Fibroblast of villous mesenchyme (primary cell): ENCODE measurements around the gene CCDC154. TPM values are rescaled to one million over a fixed set of nuclear protein-coding genes. Genes with fewer than 3 reads are reported as not detected.

Experiments used
- DNase-seq: peaks from one replicate; pipeline ENCODE4 v3.0.0-alpha.2; 2010; ENCODE audit warnings: low read depth
- H3K4me3 ChIP-seq: 2 replicates; pipeline ENCODE4 v1.5.1; 2011; ENCODE audit warnings: low read depth, mild to moderate bottlenecking, low read length
- CTCF ChIP-seq: IDR thresholded peaks from 2 replicates; pipeline ENCODE4 v1.5.1; 2012; ENCODE audit warnings: low read depth, mild to moderate bottlenecking, low read length; ENCODE audit not compliant: insufficient read depth
- total RNA-seq: library from RNA; depleted of rRNA; stranded (reverse); fragments of >200 nt; gene quantifications from 2 replicates; pipeline ENCODE4 v1.2.3, GENCODE V29; 2012

The CCDC154 gene
- total RNA-seq, 1 donor = under 0.01 TPM

DNA sequence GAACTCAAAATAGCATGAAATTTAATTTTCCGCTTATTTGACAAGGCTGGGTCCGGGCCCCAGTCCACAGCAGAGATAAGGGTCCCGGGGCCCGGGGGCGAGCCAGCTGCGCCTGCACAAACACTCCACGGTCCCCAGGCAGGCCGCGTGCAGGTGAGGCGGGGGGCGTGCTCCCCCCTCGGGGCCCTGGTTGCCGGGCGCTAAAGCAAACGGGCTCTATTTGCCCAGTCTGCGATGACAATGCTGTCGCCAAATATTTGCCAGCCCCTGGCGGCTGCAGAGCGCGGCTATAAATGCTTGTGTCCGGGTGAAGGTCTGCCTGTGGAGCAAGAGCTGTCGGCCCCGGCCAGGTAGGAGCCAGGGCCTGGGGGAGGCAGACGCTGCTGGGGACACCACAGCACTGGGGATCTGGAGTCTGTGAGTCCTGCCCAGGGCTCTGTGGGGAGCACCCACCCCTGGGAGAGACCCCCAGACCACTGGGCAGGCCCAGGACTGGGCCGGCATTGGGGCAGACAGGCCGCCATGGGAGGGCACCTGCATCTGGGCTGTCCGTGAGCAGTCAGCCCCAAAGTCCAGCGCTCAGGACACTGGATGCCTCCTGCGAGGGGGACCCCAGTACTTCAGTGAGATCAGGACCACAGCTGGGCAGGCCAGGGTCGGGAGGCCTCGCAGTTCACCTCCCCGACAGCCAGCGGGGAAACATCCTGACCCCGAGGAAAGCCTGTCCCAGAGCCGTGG, 13.4 kb downstream of the CCDC154 start, which contains the start of gene PERCC1:
TSS of gene PERCC1 (plus strand) at position 320 of the 738 bp plus-strand sequence. CDS start 1,516 bp downstream, outside the sequence.
- TF ChIP-seq CTCF = no peak
- DNase-seq = no peak
- no peak within 1 kb of the TSS for H3K4me3 ChIP-seq

DNA sequence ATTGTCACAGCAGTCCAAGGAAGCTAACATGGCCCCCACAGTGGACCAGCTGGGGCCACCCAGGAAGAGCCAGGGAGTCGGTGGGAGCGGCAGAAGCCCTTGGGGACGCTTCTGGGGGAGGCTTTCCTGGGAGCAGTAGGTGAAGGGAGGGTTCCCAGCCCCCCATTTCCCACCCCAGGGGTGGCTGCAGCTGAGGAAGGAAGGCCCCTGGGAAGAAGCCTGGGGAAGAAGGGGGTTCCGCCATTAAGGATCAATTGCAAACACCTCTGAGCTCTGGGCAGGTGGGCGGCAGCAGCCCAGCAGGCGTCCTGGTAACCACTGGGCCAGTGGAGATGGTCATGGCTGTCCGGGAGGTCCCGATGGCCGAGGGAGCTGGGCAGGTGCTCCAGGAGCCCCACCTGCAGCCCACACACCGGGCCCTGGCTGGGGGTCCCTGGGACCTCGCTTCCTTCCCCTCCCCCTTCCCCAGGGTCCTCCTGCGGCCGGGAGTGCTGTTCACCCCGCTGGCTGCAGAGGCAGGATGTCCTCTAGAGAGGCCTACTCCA, 14.1 kb downstream of the CCDC154 start:
- DNase-seq = no peak
- no peak for TF ChIP-seq CTCF
- H3K4me3 ChIP-seq = no peak overlapping the region

- DNase-seq = no peak
- no peak overlapping the region for H3K4me3 ChIP-seq
- TF ChIP-seq CTCF = no peak
Observed at GRCh38 chr16:1429631-1430030, 14.7 kb downstream of the CCDC154 start.

DNA sequence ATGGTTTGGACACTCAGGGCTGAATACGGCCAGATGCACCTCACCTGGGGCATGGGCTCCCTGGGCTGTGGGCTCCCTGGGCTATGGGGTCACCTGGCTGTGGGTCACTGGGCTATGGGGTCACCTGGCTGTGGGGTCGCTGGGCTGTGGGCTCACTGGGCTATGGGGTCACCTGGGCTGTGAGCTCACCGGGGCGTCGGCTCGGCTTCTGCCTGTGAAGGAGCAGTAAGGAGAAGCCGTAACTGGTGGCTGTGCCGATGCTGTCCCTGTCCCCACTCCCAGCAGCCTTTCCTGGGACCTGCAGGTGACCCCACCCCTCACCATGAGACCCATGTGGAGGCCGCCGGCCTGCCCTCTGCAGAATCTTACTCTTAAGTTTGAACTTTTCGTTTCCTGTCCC, 15.3 kb downstream of the CCDC154 start:
- no peak for DNase-seq
- no peak for TF ChIP-seq CTCF
- no peak overlapping the region for H3K4me3 ChIP-seq

GRCh38 chr16:1428511-1428910, 15.8 kb downstream of the CCDC154 start:
- TF ChIP-seq CTCF = peak; percentile 20
- no peak for DNase-seq
- H3K4me3 ChIP-seq = no peak overlapping the region

GRCh38 chr16:1427473-1428461, 16.6 kb downstream of the CCDC154 start:
- DNase-seq = no peak
- no peak overlapping the region for H3K4me3 ChIP-seq
- TF ChIP-seq CTCF = no peak
